H1 (cell line): Measurements from ENCODE around the gene IQGAP1. TPM values are rescaled to one million over a fixed set of nuclear protein-coding genes. Genes with fewer than 3 reads are reported as not detected.

Experiments used
- ATF2 ChIP-seq: IDR thresholded peaks from 2 replicates; pipeline ENCODE4 v1.6.1; 2012; ENCODE audit warnings: low read length, inconsistent platforms
- CHD7 ChIP-seq: fragments of 300-600 bp; sonication (generic); IDR thresholded peaks from 2 replicates; pipeline ENCODE4 v1.7.1; 2012; ENCODE audit warnings: low read length, moderate library complexity, mild to moderate bottlenecking, inconsistent platforms; ENCODE audit not compliant: insufficient replicate concordance
- E2F6 ChIP-seq: IDR thresholded peaks from 2 replicates; pipeline ENCODE4 v1.6.1; 2012; ENCODE audit warnings: inconsistent platforms
- EGR1 ChIP-seq: IDR thresholded peaks from 2 replicates; pipeline ENCODE4 v1.6.1; 2011; ENCODE audit warnings: low read depth, low read length, borderline replicate concordance
- HDAC6 ChIP-seq: IDR thresholded peaks from one replicate; pipeline ENCODE4 v1.7.1; 2012; ENCODE audit warnings: low read depth, mild to moderate bottlenecking, inconsistent platforms, low read length, moderate library complexity
- MAX ChIP-seq: IDR thresholded peaks from 2 replicates; pipeline ENCODE4 v1.6.1; 2012; ENCODE audit warnings: inconsistent platforms
- RXRA ChIP-seq: IDR thresholded peaks from 2 replicates; pipeline ENCODE4 v1.6.1; 2011; ENCODE audit warnings: low read depth, mild to moderate bottlenecking, low read length, moderate library complexity; ENCODE audit not compliant: insufficient read depth
- TBP ChIP-seq: IDR thresholded peaks from 2 replicates; pipeline ENCODE4 v1.6.1; 2011; ENCODE audit warnings: low read depth, low read length, improper control_type of control experiment
- polyA plus RNA-seq, 7 experiments: library from polyadenylated mRNA; depleted of rRNA in 3 of 7; stranded (reverse) in 5 of 7; unstranded in 2 of 7; fragments of >200 nt in 5 of 7; fragments of 200-250 nt in 2 of 7; gene quantifications; 1 replicate in 5 of 7; 2 replicates in 1 of 7; 4 replicates in 1 of 7; pipeline versions ENCODE4 v1.2.1 to v1.2.3, GENCODE V29; 2011 to 2013; ENCODE audit warnings: missing spikeins in 2 of 7, mixed read lengths in 2 of 7
- total RNA-seq: library from RNA; stranded (reverse); fragmentation: NEBNext Ultra II Directional; extraction: Animal tissue kit (Norgen Biotek cat#: 25700); gene quantifications from 2 replicates; pipeline ENCODE4 v1.2.1, GENCODE V29; 2021

Gene IQGAP1
- total and polyA plus RNA-seq, 2 of the 8 experiments (the other 6 are each of a cell fraction or from before 2014, with no cell fraction given) = 56.0 to 138 TPM

- no peak for TF ChIP-seq CHD7
- TF ChIP-seq HDAC6 = no peak
- TF ChIP-seq ATF2 = no peak
- TF ChIP-seq TBP = no peak
- no peak for TF ChIP-seq EGR1
- no peak for TF ChIP-seq MAX
- no peak for TF ChIP-seq RXRA
- no peak for TF ChIP-seq E2F6
These were observed 124.2 kb downstream of the IQGAP1 start (continued) for GRCh38 chr15:90512276-90512675.
